Measurements from ENCODE around the gene RASGRP2.

GRCh38 chr11:64765291-64765850 lies 21.4 kb upstream of the RASGRP2 start:
- TF ChIP-seq, protein P1, sequence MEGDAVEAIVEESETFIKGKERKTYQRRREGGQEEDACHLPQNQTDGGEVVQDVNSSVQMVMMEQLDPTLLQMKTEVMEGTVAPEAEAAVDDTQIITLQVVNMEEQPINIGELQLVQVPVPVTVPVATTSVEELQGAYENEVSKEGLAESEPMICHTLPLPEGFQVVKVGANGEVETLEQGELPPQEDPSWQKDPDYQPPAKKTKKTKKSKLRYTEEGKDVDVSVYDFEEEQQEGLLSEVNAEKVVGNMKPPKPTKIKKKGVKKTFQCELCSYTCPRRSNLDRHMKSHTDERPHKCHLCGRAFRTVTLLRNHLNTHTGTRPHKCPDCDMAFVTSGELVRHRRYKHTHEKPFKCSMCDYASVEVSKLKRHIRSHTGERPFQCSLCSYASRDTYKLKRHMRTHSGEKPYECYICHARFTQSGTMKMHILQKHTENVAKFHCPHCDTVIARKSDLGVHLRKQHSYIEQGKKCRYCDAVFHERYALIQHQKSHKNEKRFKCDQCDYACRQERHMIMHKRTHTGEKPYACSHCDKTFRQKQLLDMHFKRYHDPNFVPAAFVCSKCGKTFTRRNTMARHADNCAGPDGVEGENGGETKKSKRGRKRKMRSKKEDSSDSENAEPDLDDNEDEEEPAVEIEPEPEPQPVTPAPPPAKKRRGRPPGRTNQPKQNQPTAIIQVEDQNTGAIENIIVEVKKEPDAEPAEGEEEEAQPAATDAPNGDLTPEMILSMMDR (conservative IDR thresholded peaks at IDR 0.05), result no peak; the same call in 1 of the 2 replicates
- TF ChIP-seq ZFX (IDR thresholded peaks at IDR 0.05), result no peak

All from C4-2B (cell line).